Measurements from ENCODE around the gene DEDD. TPM values are rescaled to one million over a fixed set of nuclear protein-coding genes. Genes with fewer than 3 reads are reported as not detected.

DEDD gene
- total and polyA plus RNA-seq, 2 of the 13 experiments (the other 11 are each of a cell fraction or from before 2014, with no cell fraction given), result 12.6 to 27.8 TPM

Small RNA genes lying within 50 kb of the gene (small RNA-seq; reads per million reads assigned to genes)
- gene RF01225 (ENCODE audit: insufficient read depth in 2 of 3, insufficient read length in 3 of 3, low read depth in 2 of 3, low replicate concordance in 1 of 3), result 0 reads per million in 3 experiments

Other genes with a start within 250 kb of the DEDD start
- gene ITLN1, start 247.5 kb downstream of the DEDD start, total RNA-seq (2016; rRNA removed; fragmentation: Illumina TruSeq; extraction: Trizol), result not detected in 2 replicates
- gene ITLN1, start 247.5 kb downstream of the DEDD start, polyA plus RNA-seq (2011; rRNA removed), result not detected in 2 replicates
- gene ITLN2, start 177.9 kb downstream of the DEDD start, total RNA-seq (2016; rRNA removed; fragmentation: Illumina TruSeq; extraction: Trizol), result not detected in 2 replicates
- not detected in 2 replicates for gene ITLN2, start 177.9 kb downstream of the DEDD start, polyA plus RNA-seq (2011; rRNA removed)
- 41.4 and 95.8 TPM in 2 replicates for gene F11R, start 111.5 kb downstream of the DEDD start, total RNA-seq (2016; rRNA removed; fragmentation: Illumina TruSeq; extraction: Trizol)
- 105 and 145 TPM in 2 replicates for gene F11R, start 111.5 kb downstream of the DEDD start, polyA plus RNA-seq (2011; rRNA removed)
- 0.31 TPM in 1 of 2 replicates, not detected in the other for gene TSTD1, start 93.7 kb downstream of the DEDD start, total RNA-seq (2016; rRNA removed; fragmentation: Illumina TruSeq; extraction: Trizol)
- gene TSTD1, start 93.7 kb downstream of the DEDD start, polyA plus RNA-seq (2011; rRNA removed), result 0.15 TPM in 1 of 2 replicates, not detected in the other
- 32.2 and 39.4 TPM in 2 replicates for gene USF1, start 86.7 kb downstream of the DEDD start, total RNA-seq (2016; rRNA removed; fragmentation: Illumina TruSeq; extraction: Trizol)
- gene USF1, start 86.7 kb downstream of the DEDD start, polyA plus RNA-seq (2011; rRNA removed), result 26.9 and 40.0 TPM in 2 replicates
- 0.20 TPM in 1 of 2 replicates, not detected in the other for gene ARHGAP30, start 62.8 kb downstream of the DEDD start, total RNA-seq (2016; rRNA removed; fragmentation: Illumina TruSeq; extraction: Trizol)
- 0.13 and 0.17 TPM in 2 replicates for gene ARHGAP30, start 62.8 kb downstream of the DEDD start, polyA plus RNA-seq (2011; rRNA removed)
- 12.3 and 12.4 TPM in 2 replicates for gene NECTIN4, start 43.1 kb downstream of the DEDD start, total RNA-seq (2016; rRNA removed; fragmentation: Illumina TruSeq; extraction: Trizol)
- gene NECTIN4, start 43.1 kb downstream of the DEDD start, polyA plus RNA-seq (2011; rRNA removed), result 5.9 and 9.2 TPM in 2 replicates
- gene KLHDC9, start 34.3 kb downstream of the DEDD start, total RNA-seq (2016; rRNA removed; fragmentation: Illumina TruSeq; extraction: Trizol), result 2.9 and 4.0 TPM in 2 replicates
- 2.6 and 2.9 TPM in 2 replicates for gene KLHDC9, start 34.3 kb downstream of the DEDD start, polyA plus RNA-seq (2011; rRNA removed)
- gene PFDN2, start 14.6 kb downstream of the DEDD start, total RNA-seq (2016; rRNA removed; fragmentation: Illumina TruSeq; extraction: Trizol), result 63.6 and 90.3 TPM in 2 replicates
- 51.0 and 62.6 TPM in 2 replicates for gene PFDN2, start 14.6 kb downstream of the DEDD start, polyA plus RNA-seq (2011; rRNA removed)
- 30.0 and 31.0 TPM in 2 replicates for gene NIT1, start 14.6 kb downstream of the DEDD start, total RNA-seq (2016; rRNA removed; fragmentation: Illumina TruSeq; extraction: Trizol)
- gene NIT1, start 14.6 kb downstream of the DEDD start, polyA plus RNA-seq (2011; rRNA removed), result 22.7 and 29.2 TPM in 2 replicates
- gene UFC1, start 21.3 kb upstream of the DEDD start, total RNA-seq (2016; rRNA removed; fragmentation: Illumina TruSeq; extraction: Trizol), result 72.8 and 96.5 TPM in 2 replicates
- gene UFC1, start 21.3 kb upstream of the DEDD start, polyA plus RNA-seq (2011; rRNA removed), result 70.1 and 85.2 TPM in 2 replicates
- 7.4 and 10.1 TPM in 2 replicates for gene USP21, start 26.8 kb upstream of the DEDD start, total RNA-seq (2016; rRNA removed; fragmentation: Illumina TruSeq; extraction: Trizol)
- 31.0 and 33.1 TPM in 2 replicates for gene USP21, start 26.8 kb upstream of the DEDD start, polyA plus RNA-seq (2011; rRNA removed)
- 13.0 and 15.5 TPM in 2 replicates for gene PPOX, start 33.8 kb upstream of the DEDD start, total RNA-seq (2016; rRNA removed; fragmentation: Illumina TruSeq; extraction: Trizol)
- gene PPOX, start 33.8 kb upstream of the DEDD start, polyA plus RNA-seq (2011; rRNA removed), result 25.2 and 27.7 TPM in 2 replicates
- gene B4GALT3, start 44.8 kb upstream of the DEDD start, total RNA-seq (2016; rRNA removed; fragmentation: Illumina TruSeq; extraction: Trizol), result 26.7 and 35.6 TPM in 2 replicates
- 40.4 and 45.0 TPM in 2 replicates for gene B4GALT3, start 44.8 kb upstream of the DEDD start, polyA plus RNA-seq (2011; rRNA removed)
- gene ADAMTS4, start 66.4 kb upstream of the DEDD start, total RNA-seq (2016; rRNA removed; fragmentation: Illumina TruSeq; extraction: Trizol), result 0.73 and 1.7 TPM in 2 replicates
- gene ADAMTS4, start 66.4 kb upstream of the DEDD start, polyA plus RNA-seq (2011; rRNA removed), result 0.51 and 0.56 TPM in 2 replicates
- gene NDUFS2, start 69.7 kb upstream of the DEDD start, total RNA-seq (2016; rRNA removed; fragmentation: Illumina TruSeq; extraction: Trizol), result 118 and 129 TPM in 2 replicates
- 70.1 and 89.9 TPM in 2 replicates for gene NDUFS2, start 69.7 kb upstream of the DEDD start, polyA plus RNA-seq (2011; rRNA removed)
- gene FCER1G, start 82.6 kb upstream of the DEDD start, total RNA-seq (2016; rRNA removed; fragmentation: Illumina TruSeq; extraction: Trizol), result 1.3 and 1.5 TPM in 2 replicates
- gene FCER1G, start 82.6 kb upstream of the DEDD start, polyA plus RNA-seq (2011; rRNA removed), result 4.7 and 6.4 TPM in 2 replicates
- 4,370 and 6,293 TPM in 2 replicates for gene APOA2, start 91.0 kb upstream of the DEDD start, total RNA-seq (2016; rRNA removed; fragmentation: Illumina TruSeq; extraction: Trizol)
- 18,293 and 18,774 TPM in 2 replicates for gene APOA2, start 91.0 kb upstream of the DEDD start, polyA plus RNA-seq (2011; rRNA removed)
- 26.2 and 29.1 TPM in 2 replicates for gene TOMM40L, start 93.4 kb upstream of the DEDD start, total RNA-seq (2016; rRNA removed; fragmentation: Illumina TruSeq; extraction: Trizol)
- gene TOMM40L, start 93.4 kb upstream of the DEDD start, polyA plus RNA-seq (2011; rRNA removed), result 14.1 and 16.9 TPM in 2 replicates
- 0.60 and 0.95 TPM in 2 replicates for gene NR1I3, start 105.5 kb upstream of the DEDD start, total RNA-seq (2016; rRNA removed; fragmentation: Illumina TruSeq; extraction: Trizol)
- 0.56 and 0.62 TPM in 2 replicates for gene NR1I3, start 105.5 kb upstream of the DEDD start, polyA plus RNA-seq (2011; rRNA removed)
- gene PCP4L1, start 126.1 kb upstream of the DEDD start, total RNA-seq (2016; rRNA removed; fragmentation: Illumina TruSeq; extraction: Trizol), result not detected in 2 replicates
- 0.28 and 0.59 TPM in 2 replicates for gene PCP4L1, start 126.1 kb upstream of the DEDD start, polyA plus RNA-seq (2011; rRNA removed)
- gene MPZ, start 177.3 kb upstream of the DEDD start, total RNA-seq (2016; rRNA removed; fragmentation: Illumina TruSeq; extraction: Trizol), result 7.3 and 18.3 TPM in 2 replicates
- gene MPZ, start 177.3 kb upstream of the DEDD start, polyA plus RNA-seq (2011; rRNA removed), result 24.6 and 26.7 TPM in 2 replicates
- gene SDHC, start 181.7 kb upstream of the DEDD start, total RNA-seq (2016; rRNA removed; fragmentation: Illumina TruSeq; extraction: Trizol), result 27.1 and 85.0 TPM in 2 replicates
- 199 and 229 TPM in 2 replicates for gene SDHC, start 181.7 kb upstream of the DEDD start, polyA plus RNA-seq (2011; rRNA removed)
- gene CFAP126, start 235.2 kb upstream of the DEDD start, total RNA-seq (2016; rRNA removed; fragmentation: Illumina TruSeq; extraction: Trizol), result not detected in 2 replicates
- gene CFAP126, start 235.2 kb upstream of the DEDD start, polyA plus RNA-seq (2011; rRNA removed), result not detected in 2 replicates

Data from HepG2 (cell line).